GM19035 (cell line): ENCODE results near the gene VPS8.
"Not testable (repeated sequence)": the region's sequence is repeated elsewhere in the genome, so short reads cannot be mapped to it uniquely, and the experiment has no call there.

Experiments used
- ATAC-seq: cut with Tn5 transposase; IDR thresholded peaks from one replicate; pipeline ENCODE4 v1.9.1; 2021; ENCODE audit not compliant: unreplicated experiment

Gene VPS8

DNA sequence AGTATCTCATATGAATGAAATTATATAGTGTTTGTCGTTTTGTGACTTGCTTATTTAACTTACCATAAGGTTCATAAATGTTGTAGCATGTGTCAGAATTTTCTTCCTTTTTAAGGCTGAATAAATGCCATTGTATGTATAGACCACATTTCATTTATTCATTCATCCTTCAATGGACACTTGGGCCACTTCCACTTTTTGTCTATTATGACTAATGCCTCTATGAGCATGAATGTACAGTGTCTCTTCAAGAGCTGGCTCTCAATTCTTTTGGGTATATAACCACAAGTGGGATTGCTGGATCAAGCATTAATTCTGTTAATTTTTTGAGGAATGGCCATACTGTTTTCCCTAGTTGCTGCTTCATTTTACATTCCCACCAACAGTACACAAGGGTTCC, 156.1 kb downstream of the VPS8 start:
- ATAC-seq = no peak

DNA sequence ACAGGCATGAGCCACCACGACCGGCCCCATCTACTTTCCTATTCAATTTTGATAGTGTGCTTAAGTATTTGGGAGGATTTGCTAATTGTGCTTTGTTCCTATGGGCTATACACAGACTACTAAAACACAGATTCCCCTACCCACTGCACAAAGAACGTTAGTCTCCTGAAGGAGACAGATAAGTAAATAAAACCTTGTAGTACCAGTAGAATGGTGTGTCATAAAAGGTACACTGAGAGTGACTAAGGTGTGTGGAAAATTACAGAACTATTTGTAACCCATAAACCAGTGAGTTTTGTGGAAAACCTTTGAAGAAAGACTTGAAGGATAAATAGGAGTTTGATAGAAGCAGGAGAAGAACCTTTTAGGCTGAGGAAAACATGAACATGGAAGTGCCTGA, 158.2 kb downstream of the VPS8 start:
- ATAC-seq = no peak

- ATAC-seq = no peak
These were observed 165.8 kb downstream of the VPS8 start for GRCh38 chr3:184977796-184978195.

GRCh38 chr3:184981071-184981470, 169.1 kb downstream of the VPS8 start:
- no peak for ATAC-seq

- no peak for ATAC-seq
These were observed 170.1 kb downstream of the VPS8 start for GRCh38 chr3:184982076-184982475.

GRCh38 chr3:184985586-184985985, 173.6 kb downstream of the VPS8 start:
- ATAC-seq = no peak

DNA sequence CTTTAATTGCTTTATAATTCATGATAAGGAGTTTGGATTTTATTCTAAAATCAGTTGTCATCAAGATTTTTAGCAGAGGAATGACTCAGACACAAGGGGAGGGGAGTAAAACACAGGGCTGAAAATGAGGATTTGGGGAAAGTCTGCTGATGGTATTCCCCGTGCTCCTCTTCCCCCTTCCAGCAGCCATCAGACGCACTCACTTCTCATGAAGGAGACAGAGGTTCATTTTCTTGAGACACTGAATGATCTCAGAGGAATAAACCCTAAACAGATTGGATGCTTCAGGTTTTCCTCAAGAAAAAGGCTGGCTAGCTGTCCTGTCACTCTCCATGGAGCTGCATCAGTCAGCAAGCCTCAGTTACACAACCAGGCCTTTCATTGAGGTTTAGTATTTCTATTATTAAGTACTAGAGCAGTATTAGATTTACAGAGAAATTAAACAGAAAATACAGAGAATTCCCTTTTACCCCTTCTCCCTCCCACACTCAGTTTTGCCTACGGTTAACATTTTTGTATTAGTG, 174.5 kb downstream of the VPS8 start:
- no peak for ATAC-seq

DNA sequence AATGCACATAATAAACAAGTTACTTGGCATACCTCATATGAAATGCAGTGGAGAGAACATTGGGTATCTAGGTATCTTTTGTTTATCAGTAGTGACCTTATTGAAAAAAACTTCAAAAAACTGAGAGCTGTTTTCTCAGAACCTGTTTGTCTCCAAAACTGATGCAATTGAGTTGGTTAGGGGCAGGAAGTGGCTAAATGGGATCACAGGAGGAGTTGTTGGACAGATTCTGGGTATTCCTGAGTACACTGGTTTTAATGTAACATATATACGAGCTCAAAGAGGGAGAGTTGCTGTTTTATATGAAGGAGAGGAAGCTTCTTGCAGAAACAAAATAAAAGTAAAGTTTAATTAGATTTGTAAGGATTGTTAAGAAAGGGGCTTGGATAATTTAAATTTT, 181.4 kb downstream of the VPS8 start:
- no peak for ATAC-seq

GRCh38 chr3:185003876-185004275, 191.9 kb downstream of the VPS8 start:
- ATAC-seq = not testable (repeated sequence)

DNA sequence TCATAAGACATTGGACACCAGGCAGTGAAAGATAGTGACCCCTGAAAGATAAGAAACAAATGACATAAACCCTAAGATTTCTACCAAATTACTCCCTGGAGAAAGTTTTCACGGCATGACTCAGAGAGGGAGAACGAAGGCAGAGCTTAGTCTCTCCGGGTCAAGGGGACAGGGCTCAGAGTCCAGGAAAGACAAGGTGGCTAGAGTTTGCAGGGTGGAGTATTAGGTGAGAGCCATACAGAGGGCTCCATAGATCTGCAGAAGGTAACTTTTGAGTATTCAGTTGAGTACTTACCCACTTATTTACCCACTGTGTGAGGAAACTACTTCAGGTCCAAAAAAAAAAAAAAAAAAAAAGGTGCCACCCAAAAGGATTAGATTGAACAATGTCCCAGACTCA, 197.7 kb downstream of the VPS8 start:
- no peak for ATAC-seq

- not testable (repeated sequence) for ATAC-seq
These were observed 205.6 kb downstream of the VPS8 start for GRCh38 chr3:185017584-185017983.

- not testable (repeated sequence) for ATAC-seq
These were observed 206.0 kb downstream of the VPS8 start for GRCh38 chr3:185017996-185018395.

DNA sequence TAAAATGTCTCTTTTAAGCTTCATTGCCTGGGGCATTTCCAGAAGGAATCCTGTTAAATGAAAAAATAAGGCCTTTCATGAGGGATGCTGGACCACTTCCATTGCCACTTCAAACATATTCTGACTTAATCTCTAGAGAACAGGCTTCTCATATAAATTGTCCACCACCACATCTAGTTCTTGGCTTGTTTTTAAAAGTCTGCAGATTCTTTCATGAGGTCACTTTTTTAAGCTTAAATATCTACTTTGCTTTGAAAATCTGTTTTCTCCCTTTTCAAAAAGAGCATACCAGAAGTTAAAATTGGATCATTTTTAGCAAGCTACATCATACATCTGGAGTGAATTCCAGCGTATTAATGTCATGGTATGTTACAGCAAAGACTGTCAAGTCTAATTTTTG, 209.3 kb downstream of the VPS8 start:
- ATAC-seq = no peak

- no peak for ATAC-seq
These were observed 212.4 kb downstream of the VPS8 start for GRCh38 chr3:185024406-185024805.

GRCh38 chr3:185024966-185025365, 213.0 kb downstream of the VPS8 start:
- ATAC-seq = no peak

- no peak for ATAC-seq
These were observed 216.2 kb downstream of the VPS8 start for GRCh38 chr3:185028121-185028520.

DNA sequence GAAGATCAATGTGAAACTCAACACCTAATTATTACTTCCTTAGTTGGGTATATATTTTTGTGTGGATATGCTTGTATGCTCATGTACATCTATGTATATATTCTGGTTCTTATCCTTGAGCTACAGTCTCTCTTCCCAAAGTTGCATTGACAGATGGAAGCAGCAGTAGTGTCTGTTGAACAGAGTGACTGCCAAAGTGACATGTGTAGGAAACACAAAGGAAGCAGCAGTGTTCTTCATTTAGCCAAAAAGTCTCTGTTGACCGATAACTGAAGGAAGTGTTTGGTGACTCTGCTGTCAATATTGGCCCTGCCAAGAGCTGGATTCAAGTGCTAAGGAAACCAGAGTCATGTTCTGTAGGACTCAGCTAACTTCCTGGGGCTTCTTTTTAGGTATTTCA, 217.1 kb downstream of the VPS8 start:
- no peak for ATAC-seq

- no peak for ATAC-seq
These were observed 218.4 kb downstream of the VPS8 start for GRCh38 chr3:185030399-185030798.

GRCh38 chr3:185030951-185031350, 219.0 kb downstream of the VPS8 start:
- no peak for ATAC-seq

DNA sequence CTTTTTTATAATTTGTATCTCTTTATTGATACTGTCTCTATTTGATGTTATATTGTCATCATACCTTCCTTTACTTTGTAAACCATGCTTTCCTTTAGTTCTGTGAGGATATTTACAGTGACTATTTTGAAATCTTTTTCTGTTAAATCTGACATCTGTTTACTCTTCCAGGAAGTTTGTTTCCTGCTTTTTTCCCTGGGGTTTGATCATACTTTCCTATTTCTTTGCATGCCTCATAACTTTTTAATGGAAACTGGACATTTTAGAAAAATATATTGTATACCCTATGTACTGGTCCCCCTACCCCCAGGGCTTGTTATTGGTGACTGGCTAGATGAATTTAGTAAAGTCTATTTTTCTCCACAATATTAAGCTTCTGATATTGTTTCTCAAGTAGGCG, 225.8 kb downstream of the VPS8 start:
- ATAC-seq = no peak

DNA sequence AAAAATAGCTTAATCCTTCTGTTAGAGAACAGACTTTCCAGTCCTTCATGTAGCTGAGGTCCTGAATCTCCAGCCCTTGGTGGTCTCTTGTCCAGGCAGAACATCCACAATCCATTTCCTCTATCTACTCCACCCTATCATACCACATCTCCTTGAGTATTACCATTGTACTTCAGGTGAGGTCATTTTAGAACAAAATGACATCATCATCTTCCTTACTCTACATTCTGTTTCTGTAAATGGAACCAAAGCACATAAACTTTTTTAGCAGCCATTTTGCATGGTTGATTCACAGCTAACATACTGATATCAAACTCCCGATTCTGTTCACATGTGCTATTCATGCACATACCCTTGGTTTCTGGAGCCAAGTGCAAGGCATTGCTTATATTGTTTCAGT, 228.5 kb downstream of the VPS8 start:
- ATAC-seq = no peak

GRCh38 chr3:185041540-185041939, 229.6 kb downstream of the VPS8 start:
- ATAC-seq = no peak

GRCh38 chr3:185042312-185043050, 230.5 kb downstream of the VPS8 start:
- no peak for ATAC-seq
